GM12874 (cell line): ENCODE data around the gene NAXD.

Source experiments
- TF ChIP-seq, protein P1 (sequence below): IDR thresholded peaks from 2 replicates; pipeline ENCODE4 v1.5.1; 2011; ENCODE audit warnings: low read depth, mild to moderate bottlenecking, control low read depth, low read length, moderate library complexity; ENCODE audit not compliant: insufficient read depth

The NAXD gene

GRCh38 chr13:110575322-110576069 lies 39.8 kb upstream of the NAXD start:
- TF ChIP-seq, protein P1, sequence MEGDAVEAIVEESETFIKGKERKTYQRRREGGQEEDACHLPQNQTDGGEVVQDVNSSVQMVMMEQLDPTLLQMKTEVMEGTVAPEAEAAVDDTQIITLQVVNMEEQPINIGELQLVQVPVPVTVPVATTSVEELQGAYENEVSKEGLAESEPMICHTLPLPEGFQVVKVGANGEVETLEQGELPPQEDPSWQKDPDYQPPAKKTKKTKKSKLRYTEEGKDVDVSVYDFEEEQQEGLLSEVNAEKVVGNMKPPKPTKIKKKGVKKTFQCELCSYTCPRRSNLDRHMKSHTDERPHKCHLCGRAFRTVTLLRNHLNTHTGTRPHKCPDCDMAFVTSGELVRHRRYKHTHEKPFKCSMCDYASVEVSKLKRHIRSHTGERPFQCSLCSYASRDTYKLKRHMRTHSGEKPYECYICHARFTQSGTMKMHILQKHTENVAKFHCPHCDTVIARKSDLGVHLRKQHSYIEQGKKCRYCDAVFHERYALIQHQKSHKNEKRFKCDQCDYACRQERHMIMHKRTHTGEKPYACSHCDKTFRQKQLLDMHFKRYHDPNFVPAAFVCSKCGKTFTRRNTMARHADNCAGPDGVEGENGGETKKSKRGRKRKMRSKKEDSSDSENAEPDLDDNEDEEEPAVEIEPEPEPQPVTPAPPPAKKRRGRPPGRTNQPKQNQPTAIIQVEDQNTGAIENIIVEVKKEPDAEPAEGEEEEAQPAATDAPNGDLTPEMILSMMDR = no peak

DNA sequence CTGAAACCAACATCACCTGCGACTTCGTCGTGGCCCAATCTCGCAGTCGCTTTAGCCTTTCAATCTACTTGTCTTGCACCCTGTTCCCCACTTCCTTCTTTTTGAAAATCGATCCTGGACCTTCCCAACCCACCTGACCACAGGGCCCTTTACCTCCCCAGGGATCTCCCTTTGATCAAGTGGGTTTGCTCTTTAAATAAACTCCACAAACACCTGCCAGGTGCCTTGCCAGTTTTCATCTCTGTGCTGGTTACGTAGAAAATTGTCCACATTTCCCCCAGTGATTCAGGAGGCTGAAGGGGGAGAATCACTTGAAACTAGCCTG lies 39.3 kb upstream of the NAXD start:
- TF ChIP-seq, protein P1 = no peak

DNA sequence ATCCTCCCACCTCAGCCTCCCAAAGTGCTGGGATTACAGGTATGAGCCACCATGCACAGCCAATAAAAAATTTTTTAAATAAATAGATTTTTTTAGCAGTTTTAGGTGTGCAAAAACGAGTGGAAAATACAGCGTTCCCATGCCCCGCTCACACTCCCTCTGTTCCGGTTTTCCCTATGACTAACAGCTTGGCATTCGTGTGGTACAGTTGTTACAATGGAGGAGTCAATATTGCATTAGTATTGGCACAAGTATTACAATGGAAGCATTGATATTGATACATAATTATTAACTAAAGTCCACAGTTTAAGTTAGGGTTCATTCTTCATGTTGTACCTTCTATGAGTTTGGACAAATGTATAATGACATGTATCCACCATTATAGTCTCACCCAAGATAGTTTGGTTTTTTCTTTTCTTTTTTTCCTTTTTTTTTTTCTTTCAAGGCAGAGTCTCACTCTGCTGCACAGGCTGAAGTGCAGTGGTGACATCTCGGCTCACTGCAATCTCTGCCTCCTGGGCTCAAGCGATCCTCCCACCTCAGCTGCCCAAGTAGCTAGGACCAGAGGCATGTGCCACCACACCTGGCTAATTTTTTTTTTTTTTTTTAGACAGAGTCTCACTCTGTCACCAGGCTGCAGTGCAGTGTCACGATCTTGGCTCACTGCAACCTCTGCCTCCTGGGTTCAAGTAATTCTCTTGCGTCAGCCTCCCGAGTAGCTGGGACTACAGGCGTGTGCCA lies 38.4 kb upstream of the NAXD start:
- TF ChIP-seq, protein P1 = no peak

DNA sequence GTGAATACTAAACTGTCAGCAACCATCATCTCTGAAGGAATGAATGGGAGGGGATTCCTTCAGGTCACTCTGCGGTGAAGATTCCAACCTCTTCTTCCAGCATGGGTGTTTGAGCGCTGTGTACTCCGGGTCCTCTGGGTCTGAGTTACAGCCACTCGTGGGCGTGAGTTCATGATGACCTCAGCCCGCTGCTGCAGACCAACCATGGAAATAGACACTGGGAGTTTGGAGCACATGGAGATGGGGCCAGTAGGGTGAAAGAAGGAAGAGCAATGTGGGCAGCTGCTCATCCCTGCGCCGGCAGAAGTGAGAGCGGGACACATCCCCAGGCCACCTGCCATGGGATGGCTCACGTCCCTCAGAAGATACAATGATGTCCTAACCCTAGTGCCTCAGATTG lies 37.0 kb upstream of the NAXD start:
- TF ChIP-seq, protein P1 = no peak

GRCh38 chr13:110580800-110581199 lies 34.5 kb upstream of the NAXD start:
- TF ChIP-seq, protein P1 = no peak

- TF ChIP-seq, protein P1 = no peak
These were observed 33.7 kb upstream of the NAXD start for GRCh38 chr13:110581506-110582185.

DNA sequence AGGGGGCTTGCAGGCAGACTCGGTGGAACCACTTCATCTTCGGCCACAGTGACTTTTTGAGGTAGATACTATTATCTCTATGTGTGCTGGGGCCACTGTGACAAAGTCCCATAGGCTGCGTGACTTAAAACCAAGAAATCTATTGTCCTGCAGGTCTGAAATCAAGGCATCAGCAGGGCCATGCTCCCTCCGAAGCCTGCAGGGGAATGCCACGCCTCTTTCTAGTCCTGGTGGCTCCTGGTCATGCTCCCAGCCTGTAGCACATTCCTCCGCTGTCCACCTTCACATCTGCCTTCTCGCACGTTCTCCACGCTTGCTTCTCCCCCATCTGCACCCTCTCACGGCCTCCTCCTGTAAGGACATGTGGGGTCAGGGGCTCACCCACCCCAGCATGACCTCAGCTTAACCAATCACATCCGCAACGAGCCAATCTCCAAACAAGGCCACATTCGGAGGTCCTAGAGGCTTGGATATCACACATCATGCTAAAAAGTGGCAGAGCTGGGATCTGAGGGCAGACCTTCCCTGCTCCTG lies 32.9 kb upstream of the NAXD start:
- TF ChIP-seq, protein P1 = no peak
